ENCODE data around the gene DFFB.
A peak's percentile ranks its signal among the peaks of the same experiment; 100 is the strongest.

DFFB gene

DNA sequence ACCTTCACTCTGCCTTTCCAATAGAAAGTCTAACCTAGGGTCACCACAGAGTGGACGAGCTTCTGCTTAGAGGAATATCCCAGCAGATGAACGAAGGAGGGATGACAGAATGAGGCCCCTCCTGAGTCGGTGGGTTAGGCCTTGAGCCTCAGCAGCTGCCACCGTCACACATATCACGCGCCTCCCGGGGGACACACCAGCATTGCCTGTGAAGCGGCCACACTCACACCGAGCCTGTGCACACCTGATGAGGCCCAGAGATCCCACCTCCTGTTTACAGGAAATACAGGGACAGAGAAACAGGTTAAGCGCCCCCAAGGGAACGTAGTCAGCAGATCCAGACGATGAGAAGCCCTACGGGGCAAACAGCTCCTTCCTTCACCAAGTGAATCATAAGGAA lies 35.8 kb upstream of the DFFB start:
- TF ChIP-seq, protein P1, sequence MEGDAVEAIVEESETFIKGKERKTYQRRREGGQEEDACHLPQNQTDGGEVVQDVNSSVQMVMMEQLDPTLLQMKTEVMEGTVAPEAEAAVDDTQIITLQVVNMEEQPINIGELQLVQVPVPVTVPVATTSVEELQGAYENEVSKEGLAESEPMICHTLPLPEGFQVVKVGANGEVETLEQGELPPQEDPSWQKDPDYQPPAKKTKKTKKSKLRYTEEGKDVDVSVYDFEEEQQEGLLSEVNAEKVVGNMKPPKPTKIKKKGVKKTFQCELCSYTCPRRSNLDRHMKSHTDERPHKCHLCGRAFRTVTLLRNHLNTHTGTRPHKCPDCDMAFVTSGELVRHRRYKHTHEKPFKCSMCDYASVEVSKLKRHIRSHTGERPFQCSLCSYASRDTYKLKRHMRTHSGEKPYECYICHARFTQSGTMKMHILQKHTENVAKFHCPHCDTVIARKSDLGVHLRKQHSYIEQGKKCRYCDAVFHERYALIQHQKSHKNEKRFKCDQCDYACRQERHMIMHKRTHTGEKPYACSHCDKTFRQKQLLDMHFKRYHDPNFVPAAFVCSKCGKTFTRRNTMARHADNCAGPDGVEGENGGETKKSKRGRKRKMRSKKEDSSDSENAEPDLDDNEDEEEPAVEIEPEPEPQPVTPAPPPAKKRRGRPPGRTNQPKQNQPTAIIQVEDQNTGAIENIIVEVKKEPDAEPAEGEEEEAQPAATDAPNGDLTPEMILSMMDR (conservative IDR thresholded peaks at IDR 0.05; ENCODE audit: low read depth, low read length): no peak
- no peak for DNase-seq (ENCODE audit: low read depth)
- no peak overlapping the region for H3K4me3 ChIP-seq (ENCODE audit: low read depth, low read length)

DNA sequence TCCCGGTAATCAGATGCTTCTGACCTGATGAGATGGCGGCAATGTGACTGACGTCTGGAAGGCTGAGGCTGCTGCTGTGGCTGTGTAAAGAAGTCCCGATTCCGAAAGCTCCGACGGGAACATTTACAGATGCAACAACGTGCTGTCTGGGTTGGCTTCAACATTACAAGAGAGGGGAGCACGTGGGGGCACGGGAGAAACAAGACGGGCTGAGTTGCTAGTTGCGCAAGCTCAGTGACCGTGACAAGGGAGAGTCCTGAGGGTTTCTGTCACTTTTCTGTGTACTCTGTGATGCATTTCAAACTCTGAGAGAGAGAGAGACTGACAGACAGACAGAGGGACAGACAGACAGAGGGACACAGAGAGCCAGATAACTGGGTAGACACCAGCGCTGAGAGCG lies 35.4 kb upstream of the DFFB start:
- H3K4me3 ChIP-seq (ENCODE audit: low read depth, low read length): no peak overlapping the region
- no peak for DNase-seq (ENCODE audit: low read depth)
- TF ChIP-seq, protein P1 (conservative IDR thresholded peaks at IDR 0.05; ENCODE audit: low read depth, low read length): no peak

DNA sequence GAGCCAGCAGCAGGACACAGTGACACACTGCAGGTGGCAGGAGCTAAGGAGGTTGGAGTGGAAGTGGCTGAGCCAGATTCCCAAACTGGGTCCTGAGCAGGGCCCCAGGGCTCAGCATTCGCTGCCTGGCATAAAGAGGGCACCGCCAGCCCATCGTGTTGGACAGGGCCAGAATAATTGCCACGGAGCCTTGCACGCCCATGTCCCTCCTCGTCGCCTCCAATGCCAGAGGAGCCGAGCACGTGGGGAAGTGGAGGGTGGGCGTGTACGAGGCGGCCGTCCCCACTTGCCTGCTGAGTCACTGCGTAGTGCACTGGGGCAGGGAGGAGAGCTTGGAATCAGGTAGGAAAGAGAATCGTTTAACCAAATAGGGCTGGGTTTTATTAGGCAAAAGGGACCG lies 34.9 kb upstream of the DFFB start:
- DNase-seq (ENCODE audit: low read depth): no peak
- TF ChIP-seq, protein P1 (conservative IDR thresholded peaks at IDR 0.05; ENCODE audit: low read depth, low read length): no peak
- H3K4me3 ChIP-seq (ENCODE audit: low read depth, low read length): no peak overlapping the region

DNA sequence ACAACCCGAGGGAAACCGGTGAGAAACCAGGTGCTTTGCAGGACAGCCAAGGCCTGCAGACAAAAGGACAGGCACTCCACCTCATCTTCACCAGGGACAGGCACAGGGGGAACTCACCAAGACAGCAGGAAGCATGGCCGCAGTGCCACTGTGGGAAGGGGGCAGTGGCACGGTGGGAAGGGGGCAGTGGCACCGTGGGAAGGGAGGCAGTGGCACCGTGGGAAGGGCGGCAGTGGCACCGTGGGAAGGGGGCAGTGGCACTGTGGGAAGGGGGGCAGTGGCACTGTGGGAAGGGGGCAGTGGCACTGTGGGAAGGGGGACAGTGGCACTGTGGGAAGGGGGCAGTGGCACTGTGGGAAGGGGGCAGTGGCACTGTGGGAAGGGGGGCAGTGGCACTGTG lies 32.6 kb upstream of the DFFB start:
- TF ChIP-seq, protein P1 (conservative IDR thresholded peaks at IDR 0.05; ENCODE audit: low read depth, low read length): no peak
- DNase-seq (ENCODE audit: low read depth): no peak
- H3K4me3 ChIP-seq (ENCODE audit: low read depth, low read length): no peak overlapping the region

DNA sequence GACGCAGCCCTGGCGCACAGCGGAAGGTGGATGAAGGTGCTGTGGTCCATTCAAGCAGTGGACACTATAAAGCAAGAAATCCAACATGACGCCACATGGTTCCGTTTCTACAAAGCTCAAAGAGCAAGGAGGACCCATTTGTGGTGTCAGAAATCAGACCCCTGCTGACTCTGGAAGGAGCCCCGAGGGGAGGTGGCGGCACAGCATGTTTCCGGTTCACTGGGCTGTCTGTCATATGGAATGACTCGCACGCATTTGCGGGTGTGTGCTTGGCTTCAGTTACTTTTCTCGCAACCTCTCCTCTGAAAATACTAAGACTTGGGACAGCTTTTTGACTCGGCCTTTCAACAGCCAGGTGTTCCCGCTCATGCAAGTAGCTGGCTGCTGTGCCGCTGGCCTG lies 31.9 kb upstream of the DFFB start:
- no peak overlapping the region for H3K4me3 ChIP-seq (ENCODE audit: low read depth, low read length)
- DNase-seq (ENCODE audit: low read depth): peak; percentile 6
- TF ChIP-seq, protein P1 (conservative IDR thresholded peaks at IDR 0.05; ENCODE audit: low read depth, low read length): no peak

- TF ChIP-seq, protein P1 (conservative IDR thresholded peaks at IDR 0.05; ENCODE audit: low read depth, low read length): no peak
- DNase-seq (ENCODE audit: low read depth): peak; percentile 30
- no peak overlapping the region for H3K4me3 ChIP-seq (ENCODE audit: low read depth, low read length)
Observed at GRCh38 chr1:3827813-3828307, 29.4 kb upstream of the DFFB start.

DNA sequence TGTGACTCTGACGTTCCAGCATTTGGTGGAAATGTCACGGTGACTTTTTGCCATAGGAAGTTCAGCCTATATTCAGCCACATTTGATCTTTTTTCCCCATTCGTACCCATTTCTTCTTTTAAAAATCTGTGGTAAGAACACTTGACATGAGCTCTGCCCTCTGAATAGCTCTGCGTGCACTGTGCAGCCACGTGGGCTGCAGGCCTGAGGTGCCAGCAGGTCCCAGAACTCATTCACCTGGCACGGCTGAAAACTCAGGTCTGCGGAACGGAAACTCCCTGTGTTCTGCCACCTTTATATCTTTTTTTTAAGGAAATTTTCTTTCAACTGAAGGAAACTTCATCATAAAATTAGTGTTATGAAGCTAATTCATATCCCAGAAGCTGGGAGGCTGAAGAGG lies 28.9 kb upstream of the DFFB start:
- TF ChIP-seq, protein P1 (conservative IDR thresholded peaks at IDR 0.05; ENCODE audit: low read depth, low read length): no peak
- no peak for DNase-seq (ENCODE audit: low read depth)
- no peak overlapping the region for H3K4me3 ChIP-seq (ENCODE audit: low read depth, low read length)

Measured in choroid plexus epithelial cell (primary cell).